ENCODE results near the gene PRKCB. TPM values are rescaled to one million over a fixed set of nuclear protein-coding genes. Genes with fewer than 3 reads are reported as not detected.

Gene PRKCB
- total and polyA plus RNA-seq, 9 donors = 0.38 to 5.0 (median 1.2) TPM

DNA sequence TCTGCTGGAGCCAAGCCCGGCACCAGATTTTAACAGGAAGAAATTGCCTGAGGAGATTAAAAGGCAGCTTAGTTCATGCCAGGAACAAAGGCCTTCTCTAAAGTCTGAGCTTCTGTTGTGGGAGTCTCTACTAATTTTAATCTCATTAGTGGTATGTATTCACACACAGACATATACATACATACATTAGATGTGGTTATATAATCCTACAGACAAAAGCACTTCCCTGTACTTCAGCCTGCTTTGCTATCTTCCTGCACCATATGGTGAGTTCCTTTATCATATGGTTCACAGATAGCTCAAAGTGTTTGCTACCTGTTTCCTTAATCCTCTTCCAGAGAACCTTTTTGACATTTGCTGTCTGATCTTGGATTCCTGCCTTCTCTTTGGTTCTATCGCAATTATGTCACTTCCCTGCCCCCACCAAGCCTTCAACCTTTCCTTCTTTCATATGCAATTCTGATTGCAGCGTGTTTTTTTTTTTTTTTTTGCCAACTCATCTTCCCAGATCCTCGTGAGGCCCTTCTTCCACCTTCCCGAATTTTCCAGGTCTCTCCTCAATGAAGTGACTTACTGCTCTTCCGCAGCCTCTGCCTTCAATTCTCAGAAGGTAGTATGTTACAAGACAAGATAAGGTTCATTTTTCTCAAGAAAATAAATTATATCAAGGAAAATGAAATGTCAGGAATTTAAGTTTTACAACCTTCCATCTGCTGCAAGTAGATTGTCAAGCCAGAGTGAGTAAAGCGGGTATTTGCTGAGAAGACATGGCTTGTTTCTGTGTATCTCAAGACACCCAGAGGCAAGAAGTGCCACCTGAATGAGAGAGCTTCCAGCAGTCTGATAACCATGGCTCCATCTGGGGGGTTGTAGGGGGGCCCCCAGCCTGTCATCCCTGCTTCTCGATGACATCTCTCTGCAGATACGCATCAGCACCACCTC is 300.1 kb downstream of the PRKCB start:
- intact Hi-C loops (cut with DNase I) = no loop called here
- Histone ChIP-seq H3K4me1 (ENCODE audit: insufficient read depth) (no peaks in the 10 kb centered on the region), H3K4me3 (no peak overlapping the region), H3K27ac (no peak overlapping the region), H3K27me3 (no peaks in the 10 kb centered on the region), H3K9me3 (no peaks in the 10 kb centered on the region), H3K36me3 (no peaks in the 10 kb centered on the region)
- TF ChIP-seq POLR2A (IDR thresholded peaks at IDR 0.05) (no peak), EP300 (IDR thresholded peaks at IDR 0.05) (no peak)
- TF ChIP-seq, protein P1, sequence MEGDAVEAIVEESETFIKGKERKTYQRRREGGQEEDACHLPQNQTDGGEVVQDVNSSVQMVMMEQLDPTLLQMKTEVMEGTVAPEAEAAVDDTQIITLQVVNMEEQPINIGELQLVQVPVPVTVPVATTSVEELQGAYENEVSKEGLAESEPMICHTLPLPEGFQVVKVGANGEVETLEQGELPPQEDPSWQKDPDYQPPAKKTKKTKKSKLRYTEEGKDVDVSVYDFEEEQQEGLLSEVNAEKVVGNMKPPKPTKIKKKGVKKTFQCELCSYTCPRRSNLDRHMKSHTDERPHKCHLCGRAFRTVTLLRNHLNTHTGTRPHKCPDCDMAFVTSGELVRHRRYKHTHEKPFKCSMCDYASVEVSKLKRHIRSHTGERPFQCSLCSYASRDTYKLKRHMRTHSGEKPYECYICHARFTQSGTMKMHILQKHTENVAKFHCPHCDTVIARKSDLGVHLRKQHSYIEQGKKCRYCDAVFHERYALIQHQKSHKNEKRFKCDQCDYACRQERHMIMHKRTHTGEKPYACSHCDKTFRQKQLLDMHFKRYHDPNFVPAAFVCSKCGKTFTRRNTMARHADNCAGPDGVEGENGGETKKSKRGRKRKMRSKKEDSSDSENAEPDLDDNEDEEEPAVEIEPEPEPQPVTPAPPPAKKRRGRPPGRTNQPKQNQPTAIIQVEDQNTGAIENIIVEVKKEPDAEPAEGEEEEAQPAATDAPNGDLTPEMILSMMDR (IDR thresholded peaks at IDR 0.05) = no peak
- WGBS, 3 donors = 45 to 51% (median 47%) methylated on average over 9 of the region's 9 CpGs
- no peak for DNase-seq

DNA sequence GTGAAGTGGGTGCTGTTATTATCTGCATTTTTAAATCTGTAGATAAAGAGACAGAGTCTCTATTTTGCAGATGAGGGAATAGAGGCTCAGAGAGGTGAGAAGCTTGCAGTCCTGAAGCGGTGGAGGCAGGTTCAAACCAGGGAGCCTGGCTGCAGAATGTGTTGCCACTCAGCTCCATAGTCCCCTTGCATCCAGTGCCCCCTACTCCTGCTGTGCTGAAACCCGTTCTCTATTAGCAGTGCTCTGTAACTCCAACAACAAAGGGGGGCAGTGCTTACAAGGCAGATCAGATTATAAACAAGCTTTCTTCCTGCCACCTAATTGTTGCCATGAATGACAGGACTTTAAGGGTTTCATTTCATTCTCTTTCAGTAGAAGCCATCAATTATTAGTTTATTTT is 302.2 kb downstream of the PRKCB start:
- H3K4me3 ChIP-seq = no peak overlapping the region
- H3K36me3 ChIP-seq = no peaks in the 10 kb centered on the region
- no peak for DNase-seq
- H3K27ac ChIP-seq = no peak overlapping the region
- H3K9me3 ChIP-seq = no peaks in the 10 kb centered on the region
- no peaks in the 10 kb centered on the region for H3K4me1 ChIP-seq (ENCODE audit: insufficient read depth)
- 30 to 43% (median 40%) methylated on average over 2 of the region's 2 CpGs for WGBS, 3 donors
- no peaks in the 10 kb centered on the region for H3K27me3 ChIP-seq
- TF ChIP-seq, protein P1 (IDR thresholded peaks at IDR 0.05) = no peak
- TF ChIP-seq POLR2A (IDR thresholded peaks at IDR 0.05) (no peak), EP300 (IDR thresholded peaks at IDR 0.05) (no peak)
- intact Hi-C loops (cut with DNase I) = no loop called here

DNA sequence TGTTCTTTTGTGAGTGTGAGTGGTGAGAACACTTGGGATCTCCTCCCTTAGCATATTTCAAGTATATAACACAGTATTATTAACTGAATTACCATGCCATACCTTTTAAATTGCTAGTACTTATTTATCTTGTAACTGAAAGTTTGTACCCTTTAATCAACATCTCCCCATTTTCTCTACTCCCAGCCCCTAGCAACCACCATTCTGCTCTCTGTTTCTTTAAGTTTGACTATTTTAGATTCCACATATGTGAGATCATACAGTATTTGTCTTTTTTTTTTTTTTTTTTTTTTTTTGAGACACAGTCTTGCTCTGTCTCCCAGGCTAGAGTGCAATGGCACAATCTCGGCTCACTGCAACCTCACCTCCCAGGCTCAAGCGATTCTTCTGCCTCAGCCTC is 302.8 kb downstream of the PRKCB start:
- Histone ChIP-seq H3K4me1 (ENCODE audit: insufficient read depth) (no peaks in the 10 kb centered on the region), H3K9me3 (no peaks in the 10 kb centered on the region), H3K36me3 (no peaks in the 10 kb centered on the region), H3K27me3 (no peaks in the 10 kb centered on the region), H3K4me3 (no peak overlapping the region), H3K27ac (no peak overlapping the region)
- TF ChIP-seq, protein P1 (IDR thresholded peaks at IDR 0.05) = no peak
- TF ChIP-seq EP300 (IDR thresholded peaks at IDR 0.05) (no peak), POLR2A (IDR thresholded peaks at IDR 0.05) (no peak)
- intact Hi-C loops (cut with DNase I) = no loop called here
- 33 to 66% (median 58%) methylated on average over 2 of the region's 2 CpGs for WGBS, 3 donors
- no peak for DNase-seq

DNA sequence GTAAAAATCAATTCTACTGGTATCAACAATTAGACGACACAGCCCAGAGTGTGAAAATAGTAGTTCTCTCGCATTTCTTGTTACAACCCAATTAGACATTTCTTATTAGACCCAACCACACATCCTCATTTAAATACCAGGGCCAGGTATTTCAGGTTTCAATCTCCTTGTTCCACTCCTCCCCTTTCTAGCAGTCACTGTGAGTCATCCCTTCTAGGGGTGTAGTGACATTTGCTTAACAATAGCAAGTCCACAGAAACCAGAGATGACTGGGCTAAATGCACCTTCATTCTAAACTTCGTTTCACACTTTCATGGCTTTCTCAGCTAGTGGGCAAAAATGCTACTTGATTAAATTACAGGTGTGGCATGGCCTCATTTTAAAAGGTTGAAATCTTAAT is 303.5 kb downstream of the PRKCB start:
- Histone ChIP-seq H3K27ac (no peak overlapping the region), H3K9me3 (no peaks in the 10 kb centered on the region), H3K4me1 (ENCODE audit: insufficient read depth) (no peaks in the 10 kb centered on the region), H3K27me3 (no peaks in the 10 kb centered on the region), H3K36me3 (no peaks in the 10 kb centered on the region), H3K4me3 (no peak overlapping the region)
- intact Hi-C loops (cut with DNase I) = no loop called here
- TF ChIP-seq EP300 (IDR thresholded peaks at IDR 0.05) (no peak), POLR2A (IDR thresholded peaks at IDR 0.05) (no peak)
- TF ChIP-seq, protein P1 (IDR thresholded peaks at IDR 0.05) = no peak
- DNase-seq = no peak
- 54 to 62% (median 56%) methylated on average over 3 of the region's 3 CpGs for WGBS, 3 donors

All from ovary (tissue), 9 donors.